Smooth muscle cell (in vitro differentiated cells): ENCODE data around the gene ASRGL1. TPM values are rescaled to one million over a fixed set of nuclear protein-coding genes. Genes with fewer than 3 reads are reported as not detected.

Experiments used
- DNase-seq: peaks from one replicate; lab custom pipeline; 2025; ENCODE audit not compliant: unreplicated experiment; lab: John Stamatoyannopoulos, UW
- H2AFZ ChIP-seq: fragments of 200-600 bp; sonication (generic); 2 replicates; pipeline ENCODE4 v1.6.0; 2016; ENCODE audit warnings: antibody characterized with exemption, low read depth, mild to moderate bottlenecking
- H3F3A ChIP-seq: fragments of 200-600 bp; sonication (generic); 2 replicates; pipeline ENCODE4 v1.6.0; 2017; ENCODE audit warnings: antibody characterized with exemption, low read depth
- H3K27ac ChIP-seq: fragments of 200-600 bp; sonication (generic); 2 replicates; pipeline ENCODE4 v1.5.1; 2016; ENCODE audit warnings: low read depth, mild to moderate bottlenecking
- H3K27me3 ChIP-seq: fragments of 200-600 bp; sonication (generic); 2 replicates; pipeline ENCODE4 v1.6.1; 2016; ENCODE audit warnings: low read depth, mild to moderate bottlenecking
- H3K36me3 ChIP-seq: fragments of 200-600 bp; sonication (generic); 2 replicates; pipeline ENCODE4 v1.5.1; 2016; ENCODE audit warnings: low read depth
- H3K4me1 ChIP-seq: fragments of 200-600 bp; sonication (generic); 2 replicates; pipeline ENCODE4 v1.5.1; 2016; ENCODE audit warnings: low read depth
- H3K4me2 ChIP-seq: fragments of 200-600 bp; sonication (generic); 2 replicates; pipeline ENCODE4 v1.6.0; 2016; ENCODE audit warnings: mild to moderate bottlenecking
- H3K4me3 ChIP-seq: fragments of 200-600 bp; sonication (generic); 2 replicates; pipeline ENCODE4 v1.5.1; 2016; ENCODE audit warnings: mild to moderate bottlenecking
- H3K79me2 ChIP-seq: fragments of 200-600 bp; sonication (generic); 2 replicates; pipeline ENCODE4 v1.6.0; 2016; ENCODE audit warnings: low read depth, mild to moderate bottlenecking
- H3K9ac ChIP-seq: fragments of 200-600 bp; sonication (generic); 2 replicates; pipeline ENCODE4 v1.6.0; 2016; ENCODE audit warnings: low read depth
- H3K9me3 ChIP-seq: fragments of 200-600 bp; sonication (generic); replicated peaks from 2 replicates; pipeline ENCODE4 v1.5.1; 2016; ENCODE audit warnings: low read depth
- H4K20me1 ChIP-seq: fragments of 200-600 bp; sonication (generic); 2 replicates; pipeline ENCODE4 v1.6.0; 2016; ENCODE audit warnings: low read depth
- CTCF ChIP-seq: fragments of 200-600 bp; sonication (generic); IDR thresholded peaks from 2 replicates; pipeline ENCODE4 v1.5.1; 2017; ENCODE audit warnings: borderline replicate concordance, mild to moderate bottlenecking, antibody characterized with exemption; ENCODE audit not compliant: insufficient read depth, poor library complexity, severe bottlenecking
- WGBS: methylation state at CpG from one replicate; pipeline ENCODE4 v1.1.7; 2016; ENCODE audit warnings: low lambda C conversion rate; 5-methylcytosine and 5-hydroxymethylcytosine counted together
- polyA plus RNA-seq: library from polyadenylated mRNA; unstranded; fragments of >200 nt; fragmentation: Nextera tagmentation; extraction: Ambion mirVana; gene quantifications from 2 replicates; pipeline ENCODE4 v1.2.1, GENCODE V29; 2016
- total RNA-seq: library from RNA; depleted of rRNA; stranded (reverse); fragments of >200 nt; gene quantifications from 2 replicates; pipeline ENCODE4 v1.2.3, GENCODE V29; 2014

ASRGL1 gene
- total and polyA plus RNA-seq, 2 experiments from 2014 or later = 0.97 to 1.4 TPM

- Histone ChIP-seq H3K4me2 (peak within 1 kb of the TSS; percentile 62), H3K27ac (peak within 1 kb of the TSS; percentile 45), H3K4me1 (no peaks in the 10 kb centered on the region), H3K79me2 (no peaks in the 10 kb centered on the region), H3K9me3 (no peaks in the 10 kb centered on the region), H2AFZ (peak within 1 kb of the TSS; percentile 20), H3K9ac (no peak within 1 kb of the TSS), H4K20me1 (no peaks in the 10 kb centered on the region), H3K27me3 (no peaks in the 10 kb centered on the region), H3K36me3 (no peaks in the 10 kb centered on the region), H3K4me3 (peak within 1 kb of the TSS; percentile 0), H3F3A (peaks cover 2% of the 10 kb centered on the region)
- WGBS = 97% methylated on average over 4 of the region's 4 CpGs
- TF ChIP-seq CTCF = no peak
- no peak for DNase-seq
These were observed 81.5 kb downstream of the ASRGL1 start, which contains the start of gene SCGB1A1 for GRCh38 chr11:62418733-62419132. TSS of gene SCGB1A1 (plus strand) at chr11:62419033. CDS start at chr11:62419096, 63 bp downstream.

- peak overlapping the region; percentile 45 for H3K27ac ChIP-seq
- no peaks in the 10 kb centered on the region for H4K20me1 ChIP-seq
- H3K9me3 ChIP-seq = no peaks in the 10 kb centered on the region
- H3K4me1 ChIP-seq = no peaks in the 10 kb centered on the region
- no peak for TF ChIP-seq CTCF
- H2AFZ ChIP-seq = peak overlapping the region; percentile 20
- no peaks in the 10 kb centered on the region for H3K79me2 ChIP-seq
- H3K36me3 ChIP-seq = no peaks in the 10 kb centered on the region
- no peak for DNase-seq
- H3K4me3 ChIP-seq = peak overlapping the region; percentile 0
- H3K27me3 ChIP-seq = no peaks in the 10 kb centered on the region
- WGBS = 27% methylated on average over 5 of the region's 5 CpGs
- no peak overlapping the region for H3K9ac ChIP-seq
- H3F3A ChIP-seq = peaks cover 2% of the 10 kb centered on the region
- peak overlapping the region; percentile 62 for H3K4me2 ChIP-seq
These were observed 82.2 kb downstream of the ASRGL1 start for GRCh38 chr11:62419314-62419929.

- TF ChIP-seq CTCF = no peak
- Histone ChIP-seq H3K9me3 (no peaks in the 10 kb centered on the region), H3K36me3 (no peaks in the 10 kb centered on the region), H3K79me2 (no peaks in the 10 kb centered on the region), H3K27ac (peak overlapping the region; percentile 45), H3K9ac (no peak overlapping the region), H3F3A (peaks cover 2% of the 10 kb centered on the region), H4K20me1 (no peaks in the 10 kb centered on the region), H3K27me3 (no peaks in the 10 kb centered on the region), H3K4me2 (peak overlapping the region; percentile 62), H3K4me1 (no peaks in the 10 kb centered on the region), H2AFZ (peak overlapping the region; percentile 20), H3K4me3 (peak overlapping the region; percentile 0)
- DNase-seq = no peak
- WGBS = 13% methylated on average over 1 of the region's 1 CpG
These were observed 82.7 kb downstream of the ASRGL1 start for GRCh38 chr11:62419943-62420342.

GRCh38 chr11:62420882-62421281 is 83.6 kb downstream of the ASRGL1 start:
- Histone ChIP-seq H3K79me2 (no peaks in the 10 kb centered on the region), H3K9me3 (no peaks in the 10 kb centered on the region), H3K36me3 (no peaks in the 10 kb centered on the region), H3K9ac (no peak overlapping the region), H4K20me1 (no peaks in the 10 kb centered on the region), H3K27me3 (no peaks in the 10 kb centered on the region), H3K4me3 (no peak overlapping the region), H3F3A (peaks cover 2% of the 10 kb centered on the region), H2AFZ (no peak overlapping the region), H3K27ac (no peak overlapping the region), H3K4me2 (no peak overlapping the region), H3K4me1 (no peaks in the 10 kb centered on the region)
- no peak for DNase-seq
- 96% methylated on average over 3 of the region's 3 CpGs for WGBS
- TF ChIP-seq CTCF = no peak
